ENCODE measurements around the gene RAD18. TPM values are rescaled to one million over a fixed set of nuclear protein-coding genes. Genes with fewer than 3 reads are reported as not detected.

Gene RAD18
- polyA plus RNA-seq, 4 donors = 10.7 to 12.1 (median 11.4) TPM

DNA sequence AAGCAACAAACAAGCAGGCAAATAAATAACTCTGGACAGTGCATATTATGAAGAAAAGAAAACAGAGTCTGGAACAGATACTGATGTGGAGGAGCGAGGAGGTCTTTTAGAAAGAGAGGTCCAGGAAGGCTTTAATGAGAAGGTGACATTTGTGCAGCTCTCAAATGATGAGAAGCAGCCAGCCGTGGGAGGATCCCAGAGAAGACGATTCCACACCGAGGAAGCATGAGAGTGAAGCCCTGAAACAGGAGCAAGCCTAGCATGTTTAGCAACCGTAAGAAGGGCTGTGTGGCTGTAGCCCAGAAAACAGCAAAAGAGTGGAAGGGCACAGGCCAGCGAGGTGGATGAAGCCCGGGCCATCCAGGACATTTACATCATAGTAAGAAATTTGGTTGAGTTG, 93.1 kb downstream of the RAD18 start:
- DNase-seq (ENCODE audit: low read depth in 4 of 4, low spot score in 2 of 4) = no peak

DNA sequence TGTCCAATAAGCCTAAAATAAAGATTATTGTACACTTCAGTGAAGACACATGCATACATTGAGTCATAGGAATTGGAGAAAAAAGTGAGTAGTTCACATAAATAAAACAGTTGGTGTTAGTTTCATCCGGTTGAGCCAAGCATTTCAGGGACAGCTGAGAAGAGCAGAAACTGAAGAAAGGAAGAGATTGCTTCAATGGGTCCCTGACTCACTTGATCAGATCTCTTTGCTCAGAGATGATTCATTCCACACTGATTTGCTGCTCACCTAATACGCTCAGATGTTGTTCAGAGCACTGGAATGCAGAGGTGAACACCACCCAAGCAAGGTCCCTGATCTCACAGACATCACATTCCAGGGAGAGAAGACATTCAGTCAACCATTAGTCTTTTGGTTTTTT, 93.7 kb downstream of the RAD18 start:
- no peak for DNase-seq (ENCODE audit: low read depth in 4 of 4, low spot score in 2 of 4)

GRCh38 chr3:8868996-8869395, 94.3 kb downstream of the RAD18 start:
- DNase-seq (ENCODE audit: low read depth in 4 of 4, low spot score in 2 of 4) = no peak

DNA sequence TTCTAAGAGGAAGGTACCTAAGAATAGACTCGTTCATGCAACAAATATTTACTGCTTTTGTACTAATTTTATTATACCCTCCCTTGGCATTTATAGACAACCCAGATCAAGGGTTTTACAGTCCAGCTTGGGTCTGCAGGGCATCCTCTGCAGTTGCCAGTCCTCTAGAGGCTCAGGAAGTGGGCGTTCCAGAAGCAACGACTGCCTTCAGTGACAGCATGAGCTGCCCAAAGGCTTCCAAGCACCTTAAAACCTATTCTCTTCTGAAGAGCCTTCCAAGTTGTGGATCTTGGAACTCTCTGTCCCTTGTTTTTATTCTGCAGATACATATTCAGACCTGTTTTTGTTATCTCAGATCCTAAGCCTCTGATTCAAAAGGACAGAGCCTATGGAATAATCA, 95.6 kb downstream of the RAD18 start:
- no peak for DNase-seq (ENCODE audit: low read depth in 4 of 4, low spot score in 2 of 4)

DNA sequence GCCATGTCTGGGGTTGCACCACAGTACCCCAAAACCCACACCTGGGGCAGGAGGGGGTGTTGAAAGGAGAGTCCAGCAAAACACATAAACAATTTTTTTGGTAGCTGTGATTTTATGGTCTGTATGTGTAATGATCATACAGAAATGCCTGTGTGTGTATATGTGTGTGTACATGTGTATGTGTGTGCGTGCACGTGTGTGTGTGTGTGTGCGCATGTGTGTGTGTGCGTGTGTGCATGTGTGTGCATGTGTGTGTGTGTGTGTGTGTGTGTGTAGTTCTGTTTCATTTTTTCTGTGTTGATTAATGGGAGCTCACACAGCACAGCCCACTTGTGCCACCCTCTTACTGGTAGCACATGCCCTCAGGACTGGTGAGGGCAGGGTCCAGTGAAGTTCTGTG, 97.6 kb downstream of the RAD18 start:
- no peak for DNase-seq (ENCODE audit: low read depth in 4 of 4, low spot score in 2 of 4)

- peak in 1 of 4 donors; percentile 29 for DNase-seq (ENCODE audit: low read depth in 4 of 4, low spot score in 2 of 4)
Observed at GRCh38 chr3:8864402-8865350, 98.6 kb downstream of the RAD18 start.

GRCh38 chr3:8863891-8864290, 99.4 kb downstream of the RAD18 start:
- no peak for DNase-seq (ENCODE audit: low read depth in 4 of 4, low spot score in 2 of 4)

- no peak for DNase-seq (ENCODE audit: low read depth in 4 of 4, low spot score in 2 of 4)
Observed at GRCh38 chr3:8857720-8858367, 105.4 kb downstream of the RAD18 start.

DNA sequence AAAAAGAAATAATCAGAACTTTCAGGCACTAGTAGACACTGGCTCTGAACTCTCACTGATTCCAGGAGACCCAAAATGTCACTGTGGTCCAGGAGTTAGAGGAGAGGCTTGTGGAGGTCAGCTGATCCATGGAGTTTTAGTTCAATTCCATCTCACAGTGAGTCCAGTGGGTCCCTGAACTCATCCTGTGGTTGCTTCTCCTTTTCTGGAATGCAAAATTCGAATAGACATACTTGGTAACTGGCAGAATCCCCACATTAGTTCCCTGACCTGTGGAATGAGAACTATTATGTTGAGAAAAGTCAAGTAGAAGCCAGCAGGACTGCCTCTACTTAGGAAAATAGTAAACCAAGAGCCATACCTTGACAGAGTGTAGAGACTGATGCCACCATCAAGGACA, 106.6 kb downstream of the RAD18 start:
- no peak for DNase-seq (ENCODE audit: low read depth in 4 of 4, low spot score in 2 of 4)

DNA sequence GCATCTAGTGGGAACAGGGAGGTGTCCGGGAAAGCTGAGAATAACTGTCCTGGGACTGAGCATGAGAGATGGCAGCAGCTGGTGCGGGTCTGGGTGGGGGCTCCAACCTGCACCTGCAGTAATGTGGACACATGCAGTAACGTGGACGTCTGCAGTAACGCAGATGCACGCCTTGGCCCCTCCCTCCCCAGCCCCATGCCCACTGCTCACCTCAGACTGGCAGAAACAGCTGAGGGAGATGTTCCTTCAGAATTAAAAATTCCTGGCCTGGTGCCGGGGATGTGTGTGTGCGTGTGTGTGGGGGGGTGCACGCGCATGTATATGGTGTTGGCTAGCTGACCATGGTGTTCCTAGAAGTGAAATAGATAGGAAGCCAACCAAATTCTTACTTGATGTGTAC, 107.2 kb downstream of the RAD18 start:
- no peak for DNase-seq (ENCODE audit: low read depth in 4 of 4, low spot score in 2 of 4)

- DNase-seq (ENCODE audit: low read depth in 4 of 4, low spot score in 2 of 4) = no peak
Observed at GRCh38 chr3:8854656-8855055, 108.6 kb downstream of the RAD18 start.

- DNase-seq (ENCODE audit: low read depth in 4 of 4, low spot score in 2 of 4) = no peak
Observed at GRCh38 chr3:8853081-8853480, 110.2 kb downstream of the RAD18 start.

DNA sequence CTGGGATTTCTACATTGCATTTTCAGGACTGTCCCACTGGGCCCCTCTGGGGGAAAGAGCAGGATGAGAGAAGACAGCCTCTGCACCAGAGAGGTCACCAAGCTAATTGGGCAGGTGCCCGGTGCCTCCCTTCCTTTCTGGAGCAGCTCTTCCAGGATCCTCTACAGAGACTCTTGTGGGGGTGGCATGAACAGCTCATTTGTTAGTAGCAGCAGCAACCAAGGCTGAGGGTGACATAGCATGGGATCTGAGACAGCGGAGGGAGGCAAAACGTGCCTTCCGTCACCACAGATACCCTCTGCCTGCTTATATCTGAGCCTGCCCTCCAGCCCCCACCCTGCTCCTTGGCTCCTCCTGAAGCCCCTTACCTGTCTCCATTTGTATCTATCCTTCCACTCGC, 110.8 kb downstream of the RAD18 start:
- no peak for DNase-seq (ENCODE audit: low read depth in 4 of 4, low spot score in 2 of 4)

DNA sequence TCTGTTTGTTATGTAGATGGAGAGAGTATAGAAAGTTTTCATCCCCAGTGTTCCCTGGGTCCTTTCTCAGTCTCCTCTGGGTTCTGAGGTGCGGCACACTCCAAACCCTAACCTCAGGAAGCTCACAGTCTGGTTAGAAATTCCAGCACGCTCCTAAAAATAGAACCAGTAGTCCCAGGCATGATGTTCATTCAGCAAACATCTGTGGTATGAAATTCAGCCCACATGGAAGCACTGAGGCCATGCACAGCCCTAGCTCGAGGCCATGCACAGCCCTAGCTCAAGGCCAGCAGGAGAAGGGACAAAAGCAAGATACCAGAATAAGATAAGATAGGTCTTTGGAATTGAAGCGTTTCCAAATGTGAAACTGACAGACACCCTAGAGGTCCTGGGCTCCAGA, 111.6 kb downstream of the RAD18 start:
- no peak for DNase-seq (ENCODE audit: low read depth in 4 of 4, low spot score in 2 of 4)

DNA sequence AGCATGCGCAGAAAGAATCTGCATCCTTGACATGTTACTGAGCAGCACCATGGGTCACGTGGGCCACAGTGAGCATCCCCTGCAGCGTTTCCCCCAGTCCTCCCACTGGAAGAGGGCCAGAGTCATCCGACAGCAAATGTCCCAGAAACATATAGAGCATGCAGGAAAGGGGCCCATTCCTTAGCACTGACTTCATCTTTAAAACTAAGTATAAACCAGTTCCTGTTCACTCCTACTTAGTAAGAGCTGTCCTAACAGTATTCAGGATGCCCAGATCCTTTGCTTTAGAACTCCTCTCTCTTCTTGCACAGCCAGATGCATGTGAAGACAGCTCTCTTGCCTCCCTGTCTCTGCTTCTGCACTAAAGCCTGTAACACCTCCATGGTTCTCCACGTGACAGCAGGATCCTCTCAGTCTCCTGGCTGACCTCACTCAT, 114.6 kb downstream of the RAD18 start:
- no peak for DNase-seq (ENCODE audit: low read depth in 4 of 4, low spot score in 2 of 4)

- no peak for DNase-seq (ENCODE audit: low read depth in 4 of 4, low spot score in 2 of 4)
Observed at GRCh38 chr3:8847317-8847716, 116.0 kb downstream of the RAD18 start.

GRCh38 chr3:8846176-8846575, 117.1 kb downstream of the RAD18 start:
- no peak for DNase-seq (ENCODE audit: low read depth in 4 of 4, low spot score in 2 of 4)

DNA sequence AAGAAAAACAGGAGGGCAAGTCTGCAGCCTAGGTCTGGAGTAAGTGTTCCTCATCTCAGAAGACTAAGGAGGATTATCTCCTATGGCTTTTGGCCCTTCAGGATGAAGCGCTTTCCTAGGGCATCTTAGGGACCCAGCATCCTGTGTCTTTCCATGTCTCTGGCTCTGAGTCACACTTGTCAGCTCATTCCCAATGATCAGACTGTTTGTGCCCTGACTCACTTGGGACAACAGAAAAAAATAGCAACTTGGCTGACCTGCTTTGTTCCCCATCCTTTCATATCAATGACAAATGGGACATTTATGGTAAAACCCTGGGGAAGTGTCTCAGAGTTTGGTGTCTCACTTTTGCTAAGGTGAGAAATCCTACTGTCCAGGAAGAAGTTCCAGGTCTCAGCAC, 117.6 kb downstream of the RAD18 start:
- DNase-seq (ENCODE audit: low read depth in 4 of 4, low spot score in 2 of 4) = no peak

GRCh38 chr3:8843347-8843746, 119.9 kb downstream of the RAD18 start:
- DNase-seq (ENCODE audit: low read depth in 4 of 4, low spot score in 2 of 4) = no peak

- no peak for DNase-seq (ENCODE audit: low read depth in 4 of 4, low spot score in 2 of 4)
Observed at GRCh38 chr3:8842293-8842692, 121.0 kb downstream of the RAD18 start.

- no peak for DNase-seq (ENCODE audit: low read depth in 4 of 4, low spot score in 2 of 4)
Observed at GRCh38 chr3:8841472-8841871, 121.8 kb downstream of the RAD18 start.

- DNase-seq (ENCODE audit: low read depth in 4 of 4, low spot score in 2 of 4) = no peak
Observed at GRCh38 chr3:8840556-8840955, 122.7 kb downstream of the RAD18 start.

Measured in left renal cortex interstitium (tissue), 4 donors.